K562 (cell line): ENCODE data around the gene BORCS5. TPM values are rescaled to one million over a fixed set of nuclear protein-coding genes. Genes with fewer than 3 reads are reported as not detected.

ENCODE experiments used
- ATAC-seq: fragments of 200-7000 bp; cut with Tn5 transposase; 3 replicates; pipeline ENCODE4 v1.9.1; 2020; ENCODE audit warnings: moderate library complexity
- BruUV-seq: library from RNA; stranded (reverse); fragments of 400-500 nt; replicated peaks from 2 replicates; lab custom pipeline; 2021; lab: Mats Ljungman, UMichigan
- CTCF ChIA-PET: fragments of 300-600 bp; formaldehyde crosslinking; extraction: SDS; loops from one replicate; lab custom pipeline; 2021; ENCODE audit warnings: low intra/inter-chr PET ratio; lab: Yijun Ruan, JAX
- POLR2A ChIA-PET: fragments of 300-600, 350-650 bp; sonication (Branson Sonifier 250); formaldehyde crosslinking; extraction: SDS; loops from one replicate; lab custom pipeline; 2021; ENCODE audit warnings: antibody characterized with exemption, inconsistent platforms; lab: Yijun Ruan, JAX
- DNase-seq, 4 experiments: peaks; one replicate each; pipeline versions ENCODE4 v3.0.0 to v3.0.0-alpha.2; 2011 to 2018; ENCODE audit warnings: low spot score in 3 of 4, mixed read lengths in 3 of 4; ENCODE audit errors: extremely low read depth in 1 of 4
- FAIRE-seq: peaks from 2 replicates; lab custom pipeline; 2011; peaks lifted over from hg19 to GRCh38; lab: Jason Lieb, UNC
- H2AFZ ChIP-seq: 2 replicates; pipeline ENCODE4 v1.6.0; 2011; ENCODE audit warnings: low read depth, low read length, control low read depth, inconsistent platforms
- H3K27ac ChIP-seq: fragments of 200-600 bp; 3 replicates; pipeline ENCODE4 v1.8.0; 2011; ENCODE audit warnings: low read depth, mild to moderate bottlenecking, control low read depth, inconsistent platforms, low read length, moderate library complexity, mixed read lengths; ENCODE audit errors: extremely low read depth
- H3K27me3 ChIP-seq, 2 experiments: fragments of 300-600 bp in 1 of 2; 2 replicates in 1 of 2; 3 replicates in 1 of 2; pipeline versions ENCODE4 v1.6.0 to v1.8.0; 2011; ENCODE audit warnings: inconsistent platforms in 2 of 2, low read length in 2 of 2, mild to moderate bottlenecking in 1 of 2, mixed read lengths in 1 of 2, moderate library complexity in 1 of 2; ENCODE audit not compliant: control insufficient read depth in 2 of 2, insufficient read depth in 2 of 2
- H3K36me3 ChIP-seq: fragments of 300-600 bp; 3 replicates; pipeline ENCODE4 v1.8.0; 2011; ENCODE audit warnings: mild to moderate bottlenecking, low read length, inconsistent platforms; ENCODE audit not compliant: control insufficient read depth, insufficient read depth
- H3K4me1 ChIP-seq, 2 experiments: fragments of 200-600 bp in 1 of 2; replicated peaks in 1 of 2; 2 replicates in 1 of 2; 3 replicates in 1 of 2; pipeline versions ENCODE4 v1.5.1 to v1.8.0; 2011; ENCODE audit warnings: inconsistent platforms in 2 of 2, low read length in 2 of 2, mild to moderate bottlenecking in 1 of 2, mixed read lengths in 1 of 2, moderate library complexity in 1 of 2; ENCODE audit not compliant: control insufficient read depth in 2 of 2, insufficient read depth in 2 of 2
- H3K4me2 ChIP-seq: 2 replicates; pipeline ENCODE4 v1.6.1; 2011; ENCODE audit warnings: low read length, control low read depth, inconsistent platforms, mixed read lengths; ENCODE audit not compliant: insufficient read depth
- H3K4me3 ChIP-seq: fragments of 200-600 bp; sonication (generic), shearing (Covaris generic); 2 replicates; pipeline ENCODE4 v1.5.1; 2016; ENCODE audit warnings: control low read depth, inconsistent platforms
- H3K79me2 ChIP-seq: fragments of 200-600 bp; 3 replicates; pipeline ENCODE4 v1.8.0; 2011; ENCODE audit warnings: low read length, inconsistent platforms; ENCODE audit not compliant: control insufficient read depth, insufficient read depth
- H3K9ac ChIP-seq, 2 experiments: 2 replicates each; pipeline versions ENCODE4 v1.6.0 to v1.6.1; 2011; ENCODE audit warnings: low read depth in 2 of 2, low read length in 2 of 2, control low read depth in 1 of 2, inconsistent platforms in 1 of 2, mild to moderate bottlenecking in 1 of 2, mixed read lengths in 1 of 2; ENCODE audit not compliant: insufficient read depth in 1 of 2
- H3K9me1 ChIP-seq: one replicate; pipeline ENCODE4 v1.6.0; 2011; ENCODE audit warnings: inconsistent platforms, mild to moderate bottlenecking, low read length, moderate library complexity; ENCODE audit not compliant: control insufficient read depth, insufficient read depth
- H3K9me3 ChIP-seq: replicated peaks from 2 replicates; pipeline ENCODE4 v1.5.1; 2011; ENCODE audit warnings: low read depth, low read length, inconsistent platforms; ENCODE audit not compliant: control insufficient read depth, insufficient read depth
- H4K20me1 ChIP-seq: replicated peaks from 2 replicates; pipeline ENCODE4 v1.6.1; 2011; ENCODE audit warnings: low read length, inconsistent platforms, mixed read lengths; ENCODE audit not compliant: control insufficient read depth, insufficient read depth
- CBFB ChIP-seq: sonication (generic); formaldehyde crosslinking; IDR thresholded peaks from 2 replicates; pipeline ENCODE4 v1.4.0; 2020; ENCODE audit warnings: mild to moderate bottlenecking, missing genetic modification reagents
- E2F4 ChIP-seq: sonication (generic); formaldehyde crosslinking; IDR thresholded peaks from 2 replicates; pipeline ENCODE4 v1.8.0; 2022; ENCODE audit warnings: mild to moderate bottlenecking, low read depth, missing genetic modification reagents
- ETV1 ChIP-seq: fragments of 450-650 bp; conservative IDR thresholded peaks from 2 replicates; pipeline ENCODE4 v1.6.1; 2016; ENCODE audit warnings: missing genetic modification characterization, control low read depth, low read depth, missing compliant biosample characterization
- HSF4 ChIP-seq: fragments of 250-450 bp; sonication (Bioruptor Pico); IDR thresholded peaks from 2 replicates; pipeline ENCODE4 v2.1.2; 2022; ENCODE audit warnings: mild to moderate bottlenecking, moderate library complexity, borderline replicate concordance
- NR1H2 ChIP-seq: sonication (generic); formaldehyde crosslinking; IDR thresholded peaks from 2 replicates; pipeline ENCODE4 v1.4.0; 2020; ENCODE audit warnings: mild to moderate bottlenecking, missing genetic modification reagents
- PKNOX1 ChIP-seq: fragments of 450-650 bp; IDR thresholded peaks from 2 replicates; pipeline ENCODE4 v1.6.1; 2016
- POLR3G ChIP-seq: IDR thresholded peaks from 2 replicates; pipeline ENCODE4 v1.6.1; 2011; ENCODE audit not compliant: insufficient read length, insufficient replicate concordance; ENCODE audit errors: extremely low read depth
- SOX6 ChIP-seq: fragments of 450-650 bp; IDR thresholded peaks from 2 replicates; pipeline ENCODE4 v1.6.1; 2014; ENCODE audit warnings: mild to moderate bottlenecking
- ZBTB17 ChIP-seq: fragments of 450-650 bp; formaldehyde crosslinking; IDR thresholded peaks from 2 replicates; pipeline ENCODE4 v1.4.0; 2020; ENCODE audit warnings: mild to moderate bottlenecking
- WGBS: fragments of 100-300 bp; shearing (Covaris generic); methylation state at CpG from one replicate; pipeline ENCODE4 v1.1.6; 2016; ENCODE audit warnings: low coverage, mixed read lengths; ENCODE audit not compliant: insufficient coverage; ENCODE audit errors: missing lambda C conversion rate; 5-methylcytosine and 5-hydroxymethylcytosine counted together
- in situ Hi-C: fragments of 300-500 bp; cut with MboI; formaldehyde crosslinking; loops from 4 replicates; pipeline ENCODE4 v1.15.0; 2018; ENCODE audit warnings: inconsistent platforms, mixed read lengths
- intact Hi-C: fragments of 100-400 bp; cut with micrococcal nuclease; formaldehyde crosslinking; loops from 2 replicates; pipeline ENCODE4 v1.14.2; 2022
- polyA plus RNA-seq, 8 experiments: library from polyadenylated mRNA; depleted of rRNA in 4 of 8; stranded (reverse) in 5 of 8; unstranded in 3 of 8; fragments of >200 nt; fragmentation: Nextera tagmentation in 2 of 8; fragmentation: Illumina TruSeq in 1 of 8; extraction: Ambion mirVana in 2 of 8; extraction: Trizol in 1 of 8; gene quantifications; 2 replicates each; pipeline versions ENCODE4 v1.2.1 to v1.2.3, GENCODE V29; 2011 to 2014; ENCODE audit warnings: inconsistent platforms in 1 of 8, missing spikeins in 1 of 8
- total RNA-seq, 7 experiments: library from RNA; depleted of rRNA in 6 of 7; stranded (reverse); fragments of >200 nt in 6 of 7; fragmentation: Illumina TruSeq in 2 of 7; extraction: Trizol in 2 of 7; gene quantifications; 2 replicates each; pipeline versions ENCODE4 v1.2.1 to v1.2.3, GENCODE V29; 2011 to 2021; ENCODE audit warnings: low replicate concordance in 1 of 7

Gene BORCS5
- total and polyA plus RNA-seq, 9 of the 15 experiments (the other 6 are each of a cell fraction or from before 2014, with no cell fraction given) = 0.31 to 12.4 (median 6.6) TPM

- intact Hi-C loops = no loop called here
- Histone ChIP-seq H3K27ac (no peak overlapping the region), H3K4me2 (no peak overlapping the region), H3K4me3 (no peak overlapping the region), H3K27me3 (no peaks in the 10 kb centered on the region), H3K4me1 (no peaks in the 10 kb centered on the region; a peak in 1 of 5 replicates), H4K20me1 (no peaks in the 10 kb centered on the region), H3K79me2 (no peaks in the 10 kb centered on the region), H3K9me3 (0 out of 2 replicates have a peak, but pooled peaks cover 1% of the 10 kb centered on the region), H3K9me1 (no peaks in the 10 kb centered on the region), H3K9ac (no peak overlapping the region), H3K36me3 (no peaks in the 10 kb centered on the region), H2AFZ (no peak overlapping the region)
- no peak for DNase-seq
- no TSS peak for BruUV-seq
- in situ Hi-C loops = no loop called here
- POLR2A ChIA-PET = interaction anchor here (0.7 to 1.0 kb wide), 2 partner anchors 14 to 132 kb away, joined by 3 read pairs; no protein-coding TSS in a partner anchor
- no peak for ATAC-seq
- CTCF ChIA-PET = no interaction called here
- TF ChIP-seq POLR3G (no peak), HSF4 (CRISPR knock-in tag) (no peak), E2F4 (CRISPR knock-in tag) (no peak), NR1H2 (CRISPR knock-in tag) (no peak), ETV1 (no peak), ZBTB17 (CRISPR knock-in tag) (no peak), PKNOX1 (no peak), CBFB (CRISPR knock-in tag) (no peak), SOX6 (no peak)
- FAIRE-seq = no peak
- 35% methylated on average over 2 of the region's 2 CpGs for WGBS
Measured at GRCh38 chr12:12428047-12428446, 71.2 kb downstream of the BORCS5 start.
